ENCODE results near the gene POT1. TPM values are rescaled to one million over a fixed set of nuclear protein-coding genes. Genes with fewer than 3 reads are reported as not detected.

Gene POT1
- total RNA-seq, 1 donor from 2014 or later, result 80.9 TPM

GRCh38 chr7:124912972-124913371 lies 16.7 kb downstream of the POT1 start:
- DNase-seq, result no peak

- DNase-seq, result no peak
These were observed 19.8 kb downstream of the POT1 start for GRCh38 chr7:124909808-124910207.

- DNase-seq, result no peak
These were observed 21.4 kb downstream of the POT1 start for GRCh38 chr7:124908259-124908658.

- no peak for DNase-seq
These were observed 22.1 kb downstream of the POT1 start for GRCh38 chr7:124907490-124907889.

- DNase-seq, result no peak
These were observed 31.1 kb downstream of the POT1 start for GRCh38 chr7:124898531-124898930.

- no peak for DNase-seq
These were observed 33.6 kb downstream of the POT1 start for GRCh38 chr7:124896001-124896400.

GRCh38 chr7:124893140-124893827 lies 36.3 kb downstream of the POT1 start:
- no peak for DNase-seq

GRCh38 chr7:124887247-124887646 lies 42.4 kb downstream of the POT1 start:
- DNase-seq, result no peak

- DNase-seq, result no peak
These were observed 47.6 kb downstream of the POT1 start for GRCh38 chr7:124881981-124882380.

- no peak for DNase-seq
These were observed 49.9 kb downstream of the POT1 start for GRCh38 chr7:124879771-124880170.

- no peak for DNase-seq
These were observed 50.5 kb downstream of the POT1 start for GRCh38 chr7:124879103-124879502.

GRCh38 chr7:124874644-124875163 lies 54.9 kb downstream of the POT1 start:
- DNase-seq, result no peak

- DNase-seq, result no peak
These were observed 71.9 kb downstream of the POT1 start for GRCh38 chr7:124857672-124858235.

- no peak for DNase-seq
These were observed 73.2 kb downstream of the POT1 start for GRCh38 chr7:124856299-124856888.

- no peak for DNase-seq
These were observed 86.3 kb downstream of the POT1 start for GRCh38 chr7:124843336-124843735.

GRCh38 chr7:124840435-124840834 lies 89.2 kb downstream of the POT1 start:
- no peak for DNase-seq

- no peak for DNase-seq
These were observed 89.9 kb downstream of the POT1 start for GRCh38 chr7:124839687-124840086.

GRCh38 chr7:124836173-124836572 lies 93.5 kb downstream of the POT1 start:
- no peak for DNase-seq

- no peak for DNase-seq
These were observed 110.8 kb downstream of the POT1 start for GRCh38 chr7:124818807-124819206.

GRCh38 chr7:124813994-124814798 lies 115.4 kb downstream of the POT1 start:
- DNase-seq, result no peak

- DNase-seq, result no peak
These were observed 116.9 kb downstream of the POT1 start for GRCh38 chr7:124812764-124813163.

- DNase-seq, result no peak
These were observed 118.3 kb downstream of the POT1 start for GRCh38 chr7:124811341-124811740.

- no peak for DNase-seq
These were observed 119.0 kb downstream of the POT1 start for GRCh38 chr7:124810605-124811004.

All from occipital lobe (tissue), 2 donors.